IMR-90 (cell line): ENCODE data around the gene SESN2. TPM values are rescaled to one million over a fixed set of nuclear protein-coding genes. Genes with fewer than 3 reads are reported as not detected.

ENCODE experiments used
- ATAC-seq: fragments of 200-7000 bp; cut with Tn5 transposase; 2 replicates; pipeline ENCODE4 v1.9.1; 2020; ENCODE audit warnings: low read depth, mild to moderate bottlenecking, moderate library complexity
- BruUV-seq: library from RNA; stranded (reverse); fragments of 400-500 nt; replicated peaks from 2 replicates; lab custom pipeline; 2021; lab: Mats Ljungman, UMichigan
- CTCF ChIA-PET: fragments of 300-600 bp; formaldehyde crosslinking; extraction: SDS; loops from one replicate; lab custom pipeline; 2021; ENCODE audit warnings: antibody characterized with exemption; lab: Yijun Ruan, JAX
- POLR2A ChIA-PET: fragments of 300-600 bp; sonication (Branson Sonifier 250); formaldehyde crosslinking; loops from one replicate; lab custom pipeline; 2022; ENCODE audit warnings: antibody characterized with exemption; ENCODE audit not compliant: unreplicated experiment; lab: Charles Lee
- DNase-seq: peaks from one replicate; pipeline ENCODE4 v3.0.0; 2013
- H2AFZ ChIP-seq: replicated peaks from 2 replicates; pipeline ENCODE3; 2013; ENCODE audit warnings: low read length, mild to moderate bottlenecking; ENCODE audit not compliant: poor library complexity
- H2AK5ac ChIP-seq: 2 replicates; pipeline ENCODE4 v1.6.1; 2013; ENCODE audit warnings: low read depth, low read length, inconsistent platforms
- H2AK9ac ChIP-seq: replicated peaks from 2 replicates; pipeline ENCODE3; 2013; ENCODE audit warnings: mild to moderate bottlenecking, low read depth, low read length, moderate library complexity; ENCODE audit not compliant: poor library complexity
- H2BK120ac ChIP-seq: 2 replicates; pipeline ENCODE4 v1.6.1; 2013; ENCODE audit warnings: low read depth, low read length, inconsistent platforms
- H2BK15ac ChIP-seq: 3 replicates; pipeline ENCODE4 v1.6.1; 2013; ENCODE audit warnings: low read depth, low read length, inconsistent platforms
- H2BK20ac ChIP-seq: 2 replicates; pipeline ENCODE4 v1.6.1; 2013; ENCODE audit warnings: low read depth, mild to moderate bottlenecking, inconsistent platforms, low read length, moderate library complexity
- H2BK5ac ChIP-seq: 2 replicates; pipeline ENCODE4 v1.6.1; 2013; ENCODE audit warnings: mild to moderate bottlenecking, low read depth, low read length, inconsistent platforms; ENCODE audit not compliant: poor library complexity, severe bottlenecking
- H3K14ac ChIP-seq: replicated peaks from 2 replicates; pipeline ENCODE4 v1.6.1; 2013; ENCODE audit warnings: low read depth, low read length, inconsistent platforms
- H3K18ac ChIP-seq: 2 replicates; pipeline ENCODE4 v1.6.1; 2013; ENCODE audit warnings: low read depth, low read length, control low read depth
- H3K23ac ChIP-seq: 2 replicates; pipeline ENCODE4 v1.6.1; 2013; ENCODE audit warnings: low read depth, low read length, inconsistent platforms
- H3K27ac ChIP-seq: 2 replicates; pipeline ENCODE4 v1.5.1; 2013; ENCODE audit warnings: mild to moderate bottlenecking, control low read depth, low read length; ENCODE audit not compliant: insufficient read depth
- H3K27me3 ChIP-seq: 2 replicates; pipeline ENCODE4 v1.6.1; 2013; ENCODE audit warnings: low read length; ENCODE audit not compliant: control insufficient read depth, insufficient read depth
- H3K36me3 ChIP-seq: 2 replicates; pipeline ENCODE4 v1.6.1; 2013; ENCODE audit warnings: low read length, mixed read lengths; ENCODE audit not compliant: control insufficient read depth, insufficient read depth
- H3K4ac ChIP-seq: 2 replicates; pipeline ENCODE4 v1.6.1; 2013; ENCODE audit warnings: low read depth, low read length, inconsistent platforms
- H3K4me1 ChIP-seq: 2 replicates; pipeline ENCODE4 v1.6.1; 2013; ENCODE audit warnings: low read length, mixed read lengths; ENCODE audit not compliant: control insufficient read depth, insufficient read depth
- H3K4me2 ChIP-seq: 2 replicates; pipeline ENCODE4 v1.6.1; 2013; ENCODE audit warnings: low read depth, mild to moderate bottlenecking, control low read depth, low read length, moderate library complexity
- H3K4me3 ChIP-seq: 2 replicates; pipeline ENCODE4 v1.5.1; 2013; ENCODE audit warnings: low read depth, mild to moderate bottlenecking, control low read depth, low read length, moderate library complexity; ENCODE audit not compliant: insufficient read depth
- H3K56ac ChIP-seq: 2 replicates; pipeline ENCODE4 v1.6.1; 2013; ENCODE audit warnings: low read length, inconsistent platforms; ENCODE audit not compliant: insufficient read depth; ENCODE audit errors: extremely low read depth
- H3K79me1 ChIP-seq, 2 experiments: 2 replicates each; pipeline ENCODE4 v1.6.1; 2013; ENCODE audit warnings: low read length in 2 of 2, inconsistent platforms in 1 of 2, low read depth in 1 of 2
- H3K9ac ChIP-seq: 2 replicates; pipeline ENCODE4 v1.6.1; 2013; ENCODE audit warnings: low read depth, low read length, control low read depth
- H3K9me1 ChIP-seq: 2 replicates; pipeline ENCODE4 v1.6.1; 2013; ENCODE audit warnings: low read length, inconsistent platforms; ENCODE audit not compliant: insufficient read depth
- H3K9me3 ChIP-seq: 2 replicates; pipeline ENCODE4 v1.6.1; 2013; ENCODE audit warnings: low read length; ENCODE audit not compliant: control insufficient read depth, insufficient read depth
- H4K20me1 ChIP-seq: 2 replicates; pipeline ENCODE4 v1.6.1; 2013; ENCODE audit warnings: low read length, inconsistent platforms; ENCODE audit not compliant: insufficient read depth
- H4K5ac ChIP-seq: 2 replicates; pipeline ENCODE4 v1.6.1; 2013; ENCODE audit warnings: mild to moderate bottlenecking, low read depth, low read length, control low read depth
- H4K8ac ChIP-seq, 2 experiments: 2 replicates each; pipeline ENCODE4 v1.6.1; 2013; ENCODE audit warnings: low read depth in 2 of 2, low read length in 2 of 2, control low read depth in 1 of 2, inconsistent platforms in 1 of 2
- H4K91ac ChIP-seq: 2 replicates; pipeline ENCODE4 v1.6.1; 2013; ENCODE audit warnings: low read depth, low read length, inconsistent platforms; ENCODE audit not compliant: insufficient read depth
- POLR2A ChIP-seq: IDR thresholded peaks from 2 replicates; pipeline ENCODE4 v1.6.1; 2012; ENCODE audit warnings: mild to moderate bottlenecking, low read depth, low read length
- WGBS, 2 experiments: methylation state at CpG; one replicate each; pipeline versions ENCODE4 v1.1.5 to v1.1.7; 2013; ENCODE audit warnings: missing lambda C conversion rate in 2 of 2; ENCODE audit not compliant: insufficient read length in 1 of 2; ENCODE audit errors: extremely low coverage in 2 of 2; 5-methylcytosine and 5-hydroxymethylcytosine counted together
- dilution Hi-C: fragments of 300-500 bp; cut with HindIII; formaldehyde crosslinking; loops from one replicate; pipeline ENCODE4 v1.14.3; 2018; ENCODE audit warnings: low sequenced_read_pairs; ENCODE audit not compliant: unreplicated experiment
- in situ Hi-C: fragments of 300-500 bp; cut with MboI; formaldehyde crosslinking; loops from 3 replicates; pipeline ENCODE4 v1.14.3; 2019; ENCODE audit warnings: low sequenced_read_pairs, inconsistent platforms, mixed read lengths
- intact Hi-C: fragments of 100-400 bp; cut with micrococcal nuclease; formaldehyde crosslinking; loops from 2 replicates; pipeline ENCODE4 v1.10.0; 2022
- polyA plus RNA-seq, 3 experiments: library from polyadenylated mRNA; depleted of rRNA; stranded (reverse); fragments of >200 nt; gene quantifications; 2 replicates each; pipeline ENCODE4 v1.2.3, GENCODE V29; 2012; ENCODE audit warnings: low replicate concordance in 1 of 3
- total RNA-seq: library from RNA; depleted of rRNA; stranded (reverse); fragments of >200 nt; gene quantifications from 2 replicates; pipeline ENCODE4 v1.2.3, GENCODE V29; 2012

Gene SESN2
- total and polyA plus RNA-seq, 2 of the 4 experiments (the other 2 are of a cell fraction): 10.2 to 20.9 TPM

DNA sequence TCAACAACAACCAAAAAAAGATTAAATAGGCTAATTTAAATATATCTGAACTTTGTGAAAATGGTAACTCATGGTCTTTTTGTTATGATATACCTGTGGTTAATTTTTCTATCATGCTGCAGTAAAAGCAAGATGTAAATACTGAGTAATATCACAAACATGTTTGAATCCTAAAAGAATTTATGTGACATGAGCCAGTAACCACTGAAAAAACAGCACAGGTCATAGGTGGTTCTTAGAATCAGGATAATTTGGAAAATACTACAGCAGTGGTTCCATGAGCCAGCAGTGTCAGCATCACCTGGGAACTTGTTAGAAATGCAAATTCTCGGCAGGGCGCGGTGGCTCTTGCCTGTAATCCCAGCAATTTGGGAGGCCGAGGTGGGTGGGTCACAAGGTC is 19.3 kb upstream of the SESN2 start:
- in situ Hi-C loops (no loop called here), intact Hi-C loops (no loop called here), dilution Hi-C loops (no loop called here)
- no peak overlapping the region for H3K4me2 ChIP-seq
- H3K4me3 ChIP-seq: no peak overlapping the region
- H3K27me3 ChIP-seq: no peaks in the 10 kb centered on the region
- CTCF ChIA-PET: no interaction called here
- H2AK9ac ChIP-seq: no peak overlapping the region
- peaks cover 2% of the 10 kb centered on the region for H3K36me3 ChIP-seq
- peaks cover 2% of the 10 kb centered on the region for H3K4me1 ChIP-seq
- peaks cover 13% of the 10 kb centered on the region; the same call in 1 of the 2 replicates for H3K9me1 ChIP-seq
- no TSS peak for BruUV-seq
- no peak overlapping the region for H3K18ac ChIP-seq
- no peak overlapping the region for H3K9ac ChIP-seq
- ATAC-seq: no peak
- TF ChIP-seq POLR2A: no peak
- H2BK5ac ChIP-seq: no peak overlapping the region
- 0 out of 2 replicates have a peak, but pooled peaks cover 3% of the 10 kb centered on the region for H4K20me1 ChIP-seq
- DNase-seq: no peak
- H4K8ac ChIP-seq: no peak overlapping the region
- H2BK120ac ChIP-seq: no peak overlapping the region
- H3K27ac ChIP-seq: no peak overlapping the region
- POLR2A ChIA-PET: no interaction called here
- no peak overlapping the region for H2BK15ac ChIP-seq
- no peak overlapping the region for H2AFZ ChIP-seq
- no peak overlapping the region for H4K5ac ChIP-seq
- H3K56ac ChIP-seq: no peak overlapping the region
- no peak overlapping the region for H3K4ac ChIP-seq
- WGBS, 2 experiments: 97% methylated on average over 4 of the region's 4 CpGs; no CpG with 5 or more reads in 1 of the 2 experiments
- H4K91ac ChIP-seq: no peak overlapping the region
- H3K14ac ChIP-seq: no peak overlapping the region
- no peak overlapping the region for H3K23ac ChIP-seq
- no peak overlapping the region for H2AK5ac ChIP-seq
- H3K79me1 ChIP-seq: peaks cover 16 to 25% of the 10 kb centered on the region in 2 experiments
- no peak overlapping the region for H2BK20ac ChIP-seq
- H3K9me3 ChIP-seq: no peaks in the 10 kb centered on the region
